HFFc6 (cell line): ENCODE data around the gene TXNRD2. TPM values are rescaled to one million over a fixed set of nuclear protein-coding genes. Genes with fewer than 3 reads are reported as not detected.

Experiments used
- DNase-seq: peaks from one replicate; pipeline ENCODE4 v3.0.0-alpha.2; 2018
- H3K27ac Mint-ChIP-seq: 2 replicates; pipeline ENCODE4 v1.8.0; 2020; ENCODE audit warnings: mild to moderate bottlenecking, mixed read lengths
- H3K27me3 Mint-ChIP-seq: 2 replicates; pipeline ENCODE4 v1.8.0; 2021; ENCODE audit warnings: mild to moderate bottlenecking, moderate library complexity, mixed read lengths; ENCODE audit not compliant: insufficient read depth
- H3K36me3 Mint-ChIP-seq: 2 replicates; pipeline ENCODE4 v1.8.0; 2021; ENCODE audit warnings: low read depth, mixed read lengths
- H3K4me1 Mint-ChIP-seq: 2 replicates; pipeline ENCODE4 v1.8.0; 2020; ENCODE audit warnings: low read depth, mixed read lengths
- H3K4me3 Mint-ChIP-seq: 2 replicates; pipeline ENCODE4 v1.8.0; 2020; ENCODE audit warnings: mild to moderate bottlenecking, moderate library complexity, mixed read lengths
- H3K9me3 Mint-ChIP-seq: 2 replicates; pipeline ENCODE4 v1.8.0; 2020; ENCODE audit warnings: mild to moderate bottlenecking, mixed read lengths
- total RNA-seq, 6 experiments: library from RNA; stranded (reverse); fragmentation: NEBNext Ultra II Directional; extraction: Animal tissue kit (Norgen Biotek cat#: 25700); gene quantifications; 2 replicates in 1 of 6; 3 replicates in 5 of 6; pipeline ENCODE4 v1.2.3, GENCODE V29; 2021
- TF ChIP-seq, protein P1 (sequence below): fragments of 200-600 bp; sonication (generic); IDR thresholded peaks from 2 replicates; pipeline ENCODE4 v1.5.0; 2021; ENCODE audit warnings: antibody characterized with exemption, mild to moderate bottlenecking

The TXNRD2 gene
- total RNA-seq, 6 experiments from 2014 or later: 24.8 to 30.6 (median 28.3) TPM

DNA sequence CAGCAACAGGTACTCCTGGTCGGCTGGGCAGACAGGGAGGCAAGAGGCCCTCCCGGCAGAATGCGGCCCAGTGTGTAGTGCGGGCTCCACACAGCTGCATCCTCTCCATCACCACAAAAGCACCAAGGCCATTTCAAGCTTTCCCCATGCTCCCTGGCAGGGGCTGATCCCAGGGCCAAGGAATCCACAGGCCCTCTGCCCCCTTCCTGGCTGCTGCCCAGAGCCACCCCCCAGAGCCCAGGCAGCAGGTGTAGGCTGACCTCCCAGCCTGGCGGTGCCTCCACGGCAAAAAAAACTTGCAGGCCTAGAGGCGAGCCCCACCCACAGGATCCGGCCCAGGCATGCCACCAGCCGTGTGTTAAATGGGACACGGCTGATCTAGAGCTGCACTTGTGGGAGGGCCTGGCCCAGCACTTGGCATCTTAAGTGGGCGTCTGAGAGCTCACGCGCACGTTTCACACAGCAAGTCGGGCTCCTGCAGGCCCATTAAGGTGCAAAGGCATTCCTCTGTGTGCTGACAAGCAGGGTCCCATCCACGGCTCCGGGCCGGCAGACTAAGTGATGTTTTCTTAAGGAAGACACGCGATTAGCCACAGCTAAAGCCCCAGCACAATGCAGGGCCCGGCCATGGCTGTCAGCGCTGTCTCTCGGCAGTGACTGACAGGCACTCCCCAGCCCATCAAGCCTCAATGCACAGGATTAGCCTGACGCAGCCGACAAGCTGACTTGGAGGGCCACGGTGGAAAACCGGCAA, 67.1 kb downstream of the TXNRD2 start:
- Mint-ChIP-seq H3K36me3 (no peaks in the 10 kb centered on the region), H3K4me3 (no peak overlapping the region), H3K4me1 (peaks cover 22% of the 10 kb centered on the region), H3K9me3 (no peaks in the 10 kb centered on the region), H3K27ac (no peak overlapping the region), H3K27me3 (no peaks in the 10 kb centered on the region)
- no peak for DNase-seq
- TF ChIP-seq, protein P1, sequence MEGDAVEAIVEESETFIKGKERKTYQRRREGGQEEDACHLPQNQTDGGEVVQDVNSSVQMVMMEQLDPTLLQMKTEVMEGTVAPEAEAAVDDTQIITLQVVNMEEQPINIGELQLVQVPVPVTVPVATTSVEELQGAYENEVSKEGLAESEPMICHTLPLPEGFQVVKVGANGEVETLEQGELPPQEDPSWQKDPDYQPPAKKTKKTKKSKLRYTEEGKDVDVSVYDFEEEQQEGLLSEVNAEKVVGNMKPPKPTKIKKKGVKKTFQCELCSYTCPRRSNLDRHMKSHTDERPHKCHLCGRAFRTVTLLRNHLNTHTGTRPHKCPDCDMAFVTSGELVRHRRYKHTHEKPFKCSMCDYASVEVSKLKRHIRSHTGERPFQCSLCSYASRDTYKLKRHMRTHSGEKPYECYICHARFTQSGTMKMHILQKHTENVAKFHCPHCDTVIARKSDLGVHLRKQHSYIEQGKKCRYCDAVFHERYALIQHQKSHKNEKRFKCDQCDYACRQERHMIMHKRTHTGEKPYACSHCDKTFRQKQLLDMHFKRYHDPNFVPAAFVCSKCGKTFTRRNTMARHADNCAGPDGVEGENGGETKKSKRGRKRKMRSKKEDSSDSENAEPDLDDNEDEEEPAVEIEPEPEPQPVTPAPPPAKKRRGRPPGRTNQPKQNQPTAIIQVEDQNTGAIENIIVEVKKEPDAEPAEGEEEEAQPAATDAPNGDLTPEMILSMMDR: no peak

- Mint-ChIP-seq H3K27me3 (no peaks in the 10 kb centered on the region), H3K4me1 (peaks cover 18% of the 10 kb centered on the region), H3K36me3 (no peaks in the 10 kb centered on the region), H3K9me3 (no peaks in the 10 kb centered on the region), H3K4me3 (no peak overlapping the region), H3K27ac (no peak overlapping the region)
- DNase-seq: no peak
- TF ChIP-seq, protein P1: no peak
These were observed 67.7 kb downstream of the TXNRD2 start for GRCh38 chr22:19873960-19874306.

DNA sequence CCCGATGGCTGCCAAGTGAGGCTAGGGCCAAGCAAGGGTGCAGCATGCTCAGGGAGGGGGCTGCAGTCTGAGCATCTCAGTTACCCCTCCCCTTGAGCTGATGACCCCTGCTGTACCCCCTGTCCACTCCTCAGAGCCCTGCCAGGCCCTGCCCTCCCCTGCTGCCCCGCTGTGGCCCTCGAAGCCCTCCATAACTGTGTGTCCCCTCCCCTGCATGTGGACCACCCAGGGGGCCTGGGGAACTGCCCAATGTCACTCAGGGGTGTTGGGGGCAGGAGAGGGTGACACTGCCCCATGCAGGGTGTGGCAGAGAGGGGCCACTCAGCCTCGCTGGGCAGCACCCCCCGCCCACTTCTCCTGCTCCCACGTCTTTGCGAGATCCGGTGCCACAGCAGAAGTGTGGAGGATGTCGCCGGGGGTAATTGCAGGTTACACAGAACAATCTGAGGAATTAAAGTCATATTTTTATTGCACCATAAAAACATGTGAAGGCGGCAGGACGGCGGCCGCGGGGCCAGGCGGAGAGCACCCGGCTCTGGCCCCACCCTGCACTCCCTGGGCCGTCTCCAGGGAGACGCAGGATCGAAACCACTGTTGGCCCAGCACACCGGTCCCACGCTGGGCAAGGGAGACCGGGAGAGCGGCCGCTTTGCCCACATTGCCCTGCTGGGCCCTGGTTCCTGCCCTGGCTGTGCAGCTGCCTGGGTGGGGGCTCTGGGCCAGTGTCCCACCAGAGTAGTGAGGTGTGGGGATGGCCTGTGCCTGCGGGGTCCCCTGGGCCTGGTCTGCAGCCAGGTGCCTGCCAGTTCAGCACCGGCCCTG, 68.3 kb downstream of the TXNRD2 start:
- Mint-ChIP-seq H3K4me1 (peaks cover 12% of the 10 kb centered on the region), H3K4me3 (no peak overlapping the region), H3K9me3 (no peaks in the 10 kb centered on the region), H3K36me3 (no peaks in the 10 kb centered on the region), H3K27me3 (no peaks in the 10 kb centered on the region; the same call in 1 of the 2 replicates), H3K27ac (no peak overlapping the region)
- TF ChIP-seq, protein P1: no peak
- DNase-seq: no peak

DNA sequence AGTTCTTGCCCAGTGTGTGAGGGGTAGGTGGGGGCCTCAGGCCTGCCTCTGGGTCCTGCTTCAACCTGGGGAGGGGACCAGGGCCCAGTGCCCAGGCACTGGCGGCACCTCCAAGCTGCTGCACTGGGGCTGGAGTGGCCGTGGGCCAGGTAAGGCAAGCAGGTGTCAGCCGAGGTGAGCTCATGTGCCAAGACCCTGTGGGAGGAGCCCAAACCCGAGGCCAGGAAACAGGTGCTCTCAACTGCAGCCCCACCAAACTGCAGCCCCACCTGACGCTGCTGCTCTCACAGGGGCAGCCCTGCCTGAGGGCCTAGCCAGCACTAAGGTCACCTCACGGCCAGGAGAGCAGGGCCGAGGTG, 68.9 kb downstream of the TXNRD2 start:
- Mint-ChIP-seq H3K9me3 (no peaks in the 10 kb centered on the region), H3K36me3 (no peaks in the 10 kb centered on the region), H3K4me1 (peaks cover 6% of the 10 kb centered on the region), H3K4me3 (no peak overlapping the region), H3K27ac (no peak overlapping the region), H3K27me3 (no peaks in the 10 kb centered on the region; the same call in 1 of the 2 replicates)
- no peak for DNase-seq
- TF ChIP-seq, protein P1: no peak

GRCh38 chr22:19871845-19872778, 69.5 kb downstream of the TXNRD2 start:
- DNase-seq: no peak
- Mint-ChIP-seq H3K36me3 (no peaks in the 10 kb centered on the region), H3K27me3 (no peaks in the 10 kb centered on the region; the same call in 1 of the 2 replicates), H3K4me1 (no peaks in the 10 kb centered on the region), H3K27ac (no peak overlapping the region), H3K4me3 (no peak overlapping the region), H3K9me3 (no peaks in the 10 kb centered on the region)
- TF ChIP-seq, protein P1: no peak
